Measurements from ENCODE around the gene ZMIZ1.

The ZMIZ1 gene

GRCh38 chr10:79068562-79069324 is at the start of gene ZMIZ1:
Gene ZMIZ1, plus strand, starts transcription at chr10:79068966. Its CDS starts 132,667 bp downstream, at chr10:79201633.
- H3K9ac ChIP-seq (ENCODE audit: low read depth in 1 of 2, low read length in 2 of 2): peak within 1 kb of the TSS; percentile 72 to 91
- peak within 1 kb of the TSS; percentile 83 to 95 for H3K4me3 ChIP-seq (ENCODE audit: low read depth in 1 of 2, low read length in 2 of 2)
- no peaks in the 10 kb centered on the region for H3K36me3 ChIP-seq (ENCODE audit: control insufficient read depth in 1 of 2, insufficient read depth in 2 of 2, low read length in 2 of 2)
- H3K27ac ChIP-seq (ENCODE audit: low read depth, low read length): peak within 1 kb of the TSS; percentile 88
- peaks cover 30 to 54% of the 10 kb centered on the region in 2 donors for H3K4me1 ChIP-seq (ENCODE audit: control insufficient read depth in 1 of 2, insufficient read depth in 2 of 2, low read length in 2 of 2)
- no peaks in the 10 kb centered on the region for H3K9me3 ChIP-seq (ENCODE audit: control insufficient read depth in 1 of 2, low read length in 2 of 2)
- H3K27me3 ChIP-seq (ENCODE audit: control insufficient read depth in 1 of 2, insufficient read depth in 2 of 2, low read length in 2 of 2): no peaks in the 10 kb centered on the region

- Histone ChIP-seq H3K4me3 (ENCODE audit: low read depth in 1 of 2, low read length in 2 of 2) (no peak overlapping the region), H3K9ac (ENCODE audit: low read depth in 1 of 2, low read length in 2 of 2) (no peak overlapping the region), H3K27ac (ENCODE audit: low read depth, low read length) (no peak overlapping the region), H3K27me3 (ENCODE audit: control insufficient read depth in 1 of 2, insufficient read depth in 2 of 2, low read length in 2 of 2) (no peaks in the 10 kb centered on the region), H3K9me3 (ENCODE audit: control insufficient read depth in 1 of 2, low read length in 2 of 2) (no peaks in the 10 kb centered on the region), H3K4me1 (ENCODE audit: control insufficient read depth in 1 of 2, insufficient read depth in 2 of 2, low read length in 2 of 2) (peaks cover 15 to 23% of the 10 kb centered on the region in 2 donors), H3K36me3 (ENCODE audit: control insufficient read depth in 1 of 2, insufficient read depth in 2 of 2, low read length in 2 of 2) (no peaks in the 10 kb centered on the region)
Measured at GRCh38 chr10:79019441-79020014, 49.2 kb upstream of the ZMIZ1 start.

- peaks cover 15 to 23% of the 10 kb centered on the region in 2 donors for H3K4me1 ChIP-seq (ENCODE audit: control insufficient read depth in 1 of 2, insufficient read depth in 2 of 2, low read length in 2 of 2)
- no peak overlapping the region for H3K27ac ChIP-seq (ENCODE audit: low read depth, low read length)
- H3K9ac ChIP-seq (ENCODE audit: low read depth in 1 of 2, low read length in 2 of 2): no peak overlapping the region
Measured at GRCh38 chr10:79020015-79020491, 48.7 kb upstream of the ZMIZ1 start.

GRCh38 chr10:79020605-79021004 is 48.2 kb upstream of the ZMIZ1 start:
- Histone ChIP-seq H3K9me3 (ENCODE audit: control insufficient read depth in 1 of 2, low read length in 2 of 2) (no peaks in the 10 kb centered on the region), H3K27ac (ENCODE audit: low read depth, low read length) (no peak overlapping the region), H3K4me3 (ENCODE audit: low read depth in 1 of 2, low read length in 2 of 2) (no peak overlapping the region), H3K27me3 (ENCODE audit: control insufficient read depth in 1 of 2, insufficient read depth in 2 of 2, low read length in 2 of 2) (no peaks in the 10 kb centered on the region), H3K9ac (ENCODE audit: low read depth in 1 of 2, low read length in 2 of 2) (no peak overlapping the region), H3K36me3 (ENCODE audit: control insufficient read depth in 1 of 2, insufficient read depth in 2 of 2, low read length in 2 of 2) (no peaks in the 10 kb centered on the region), H3K4me1 (ENCODE audit: control insufficient read depth in 1 of 2, insufficient read depth in 2 of 2, low read length in 2 of 2) (peaks cover 15 to 22% of the 10 kb centered on the region in 2 donors)

More at GRCh38 chr10:79020015-79020491, 48.7 kb upstream of the ZMIZ1 start:
- no peaks in the 10 kb centered on the region for H3K9me3 ChIP-seq (ENCODE audit: control insufficient read depth in 1 of 2, low read length in 2 of 2)
- no peak overlapping the region for H3K4me3 ChIP-seq (ENCODE audit: low read depth in 1 of 2, low read length in 2 of 2)
- no peaks in the 10 kb centered on the region for H3K36me3 ChIP-seq (ENCODE audit: control insufficient read depth in 1 of 2, insufficient read depth in 2 of 2, low read length in 2 of 2)
- no peaks in the 10 kb centered on the region for H3K27me3 ChIP-seq (ENCODE audit: control insufficient read depth in 1 of 2, insufficient read depth in 2 of 2, low read length in 2 of 2)

GRCh38 chr10:79021331-79021907 is 47.3 kb upstream of the ZMIZ1 start:
- H3K27ac ChIP-seq (ENCODE audit: low read depth, low read length): no peak overlapping the region
- peaks cover 15 to 20% of the 10 kb centered on the region in 2 donors for H3K4me1 ChIP-seq (ENCODE audit: control insufficient read depth in 1 of 2, insufficient read depth in 2 of 2, low read length in 2 of 2)
- H3K36me3 ChIP-seq (ENCODE audit: control insufficient read depth in 1 of 2, insufficient read depth in 2 of 2, low read length in 2 of 2): no peaks in the 10 kb centered on the region
- H3K9ac ChIP-seq (ENCODE audit: low read depth in 1 of 2, low read length in 2 of 2): no peak overlapping the region
- H3K9me3 ChIP-seq (ENCODE audit: control insufficient read depth in 1 of 2, low read length in 2 of 2): no peaks in the 10 kb centered on the region
- no peaks in the 10 kb centered on the region for H3K27me3 ChIP-seq (ENCODE audit: control insufficient read depth in 1 of 2, insufficient read depth in 2 of 2, low read length in 2 of 2)
- no peak overlapping the region for H3K4me3 ChIP-seq (ENCODE audit: low read depth in 1 of 2, low read length in 2 of 2)

GRCh38 chr10:79021948-79022499 is 46.7 kb upstream of the ZMIZ1 start:
- no peak overlapping the region for H3K27ac ChIP-seq (ENCODE audit: low read depth, low read length)
- no peak overlapping the region for H3K9ac ChIP-seq (ENCODE audit: low read depth in 1 of 2, low read length in 2 of 2)
- peaks cover 15 to 20% of the 10 kb centered on the region in 2 donors for H3K4me1 ChIP-seq (ENCODE audit: control insufficient read depth in 1 of 2, insufficient read depth in 2 of 2, low read length in 2 of 2)
- no peaks in the 10 kb centered on the region for H3K9me3 ChIP-seq (ENCODE audit: control insufficient read depth in 1 of 2, low read length in 2 of 2)
- no peaks in the 10 kb centered on the region for H3K27me3 ChIP-seq (ENCODE audit: control insufficient read depth in 1 of 2, insufficient read depth in 2 of 2, low read length in 2 of 2)
- H3K4me3 ChIP-seq (ENCODE audit: low read depth in 1 of 2, low read length in 2 of 2): no peak overlapping the region
- H3K36me3 ChIP-seq (ENCODE audit: control insufficient read depth in 1 of 2, insufficient read depth in 2 of 2, low read length in 2 of 2): no peaks in the 10 kb centered on the region

- no peaks in the 10 kb centered on the region for H3K27me3 ChIP-seq (ENCODE audit: control insufficient read depth in 1 of 2, insufficient read depth in 2 of 2, low read length in 2 of 2)
- H3K9ac ChIP-seq (ENCODE audit: low read depth in 1 of 2, low read length in 2 of 2): peak overlapping the region in 1 of 2 donors; percentile 20
- H3K4me1 ChIP-seq (ENCODE audit: control insufficient read depth in 1 of 2, insufficient read depth in 2 of 2, low read length in 2 of 2): peaks cover 17 to 20% of the 10 kb centered on the region in 2 donors
- H3K4me3 ChIP-seq (ENCODE audit: low read depth in 1 of 2, low read length in 2 of 2): peak overlapping the region in 1 of 2 donors; percentile 56
- no peaks in the 10 kb centered on the region for H3K9me3 ChIP-seq (ENCODE audit: control insufficient read depth in 1 of 2, low read length in 2 of 2)
- no peaks in the 10 kb centered on the region for H3K36me3 ChIP-seq (ENCODE audit: control insufficient read depth in 1 of 2, insufficient read depth in 2 of 2, low read length in 2 of 2)
- no peak overlapping the region for H3K27ac ChIP-seq (ENCODE audit: low read depth, low read length)
Measured at GRCh38 chr10:79022565-79023230, 46.1 kb upstream of the ZMIZ1 start.

GRCh38 chr10:79023240-79024162 is 45.3 kb upstream of the ZMIZ1 start:
- peaks cover 20 to 23% of the 10 kb centered on the region in 2 donors for H3K4me1 ChIP-seq (ENCODE audit: control insufficient read depth in 1 of 2, insufficient read depth in 2 of 2, low read length in 2 of 2)
- H3K36me3 ChIP-seq (ENCODE audit: control insufficient read depth in 1 of 2, insufficient read depth in 2 of 2, low read length in 2 of 2): no peaks in the 10 kb centered on the region
- H3K4me3 ChIP-seq (ENCODE audit: low read depth in 1 of 2, low read length in 2 of 2): peak overlapping the region in 1 of 2 donors; percentile 56
- no peaks in the 10 kb centered on the region for H3K27me3 ChIP-seq (ENCODE audit: control insufficient read depth in 1 of 2, insufficient read depth in 2 of 2, low read length in 2 of 2)
- H3K9me3 ChIP-seq (ENCODE audit: control insufficient read depth in 1 of 2, low read length in 2 of 2): no peaks in the 10 kb centered on the region
- H3K9ac ChIP-seq (ENCODE audit: low read depth in 1 of 2, low read length in 2 of 2): peak overlapping the region in 1 of 2 donors; percentile 20
- H3K27ac ChIP-seq (ENCODE audit: low read depth, low read length): no peak overlapping the region

- no peaks in the 10 kb centered on the region for H3K36me3 ChIP-seq (ENCODE audit: control insufficient read depth in 1 of 2, insufficient read depth in 2 of 2, low read length in 2 of 2)
- H3K27me3 ChIP-seq (ENCODE audit: control insufficient read depth in 1 of 2, insufficient read depth in 2 of 2, low read length in 2 of 2): no peaks in the 10 kb centered on the region
- H3K4me1 ChIP-seq (ENCODE audit: control insufficient read depth in 1 of 2, insufficient read depth in 2 of 2, low read length in 2 of 2): peaks cover 20 to 23% of the 10 kb centered on the region in 2 donors
- H3K4me3 ChIP-seq (ENCODE audit: low read depth in 1 of 2, low read length in 2 of 2): no peak overlapping the region
- H3K27ac ChIP-seq (ENCODE audit: low read depth, low read length): no peak overlapping the region
- H3K9ac ChIP-seq (ENCODE audit: low read depth in 1 of 2, low read length in 2 of 2): no peak overlapping the region
- no peaks in the 10 kb centered on the region for H3K9me3 ChIP-seq (ENCODE audit: control insufficient read depth in 1 of 2, low read length in 2 of 2)
Measured at GRCh38 chr10:79024296-79024695, 44.5 kb upstream of the ZMIZ1 start.
